Testis (tissue), 2 donors: ENCODE data around the gene MIF.

Experiments
- CTCF ChIP-seq, 3 experiments: fragments of 450-650 bp in 2 of 3; fragments of 200-600 bp in 1 of 3; sonication (generic) in 1 of 3; IDR thresholded peaks; one replicate each; pipeline ENCODE4 v1.5.1; 2016 to 2019; ENCODE audit warnings: antibody characterized with exemption in 3 of 3, mild to moderate bottlenecking in 2 of 3, moderate library complexity in 1 of 3
- POLR2A ChIP-seq: fragments of 450-650 bp; IDR thresholded peaks from one replicate; pipeline ENCODE4 v1.6.1; 2017; ENCODE audit warnings: antibody characterized with exemption, mild to moderate bottlenecking, moderate library complexity

GRCh38 chr22:23858484-23858815 lies 35.7 kb upstream of the MIF start:
- TF ChIP-seq CTCF (IDR thresholded peaks at IDR 0.05) (no peak), POLR2A (no peak)
